Measurements from ENCODE around the gene ZSWIM8.

The ZSWIM8 gene

GRCh38 chr10:73841526-73842285 is 56.3 kb downstream of the ZSWIM8 start:
- DNase-seq (ENCODE audit: low read depth in 3 of 3): no peak

- no peak for DNase-seq (ENCODE audit: low read depth in 3 of 3)
These were observed 56.9 kb downstream of the ZSWIM8 start for GRCh38 chr10:73842349-73842748.

- no peak for DNase-seq (ENCODE audit: low read depth in 3 of 3)
These were observed 57.9 kb downstream of the ZSWIM8 start for GRCh38 chr10:73843261-73843660.

- DNase-seq (ENCODE audit: low read depth in 3 of 3): no peak
These were observed 61.6 kb downstream of the ZSWIM8 start for GRCh38 chr10:73847031-73847430.

- DNase-seq (ENCODE audit: low read depth in 3 of 3): peak; percentile 78 to 88 (median 87)
These were observed 63.5 kb downstream of the ZSWIM8 start for GRCh38 chr10:73848821-73849489.

- DNase-seq (ENCODE audit: low read depth in 3 of 3): no peak
These were observed 64.8 kb downstream of the ZSWIM8 start for GRCh38 chr10:73850211-73850610.

GRCh38 chr10:73850863-73851461 is 65.6 kb downstream of the ZSWIM8 start:
- no peak for DNase-seq (ENCODE audit: low read depth in 3 of 3)
